ENCODE results near the gene TERT. TPM values are rescaled to one million over a fixed set of nuclear protein-coding genes. Genes with fewer than 3 reads are reported as not detected.

TERT gene
- total and polyA plus RNA-seq, 8 donors = 0.19 to 4.0 (median 0.38) TPM; not detected in 4

- Histone ChIP-seq H3K9me3 (no peaks in the 10 kb centered on the region), H3K27me3 (no peaks in the 10 kb centered on the region), H3K4me3 (no peak overlapping the region), H3K27ac (no peak overlapping the region), H3K36me3 (peaks cover 84 to 100% (median 99%) of the 10 kb centered on the region in 4 donors), H3K4me1 (peaks cover 1 to 17% (median 10%) of the 10 kb centered on the region in 4 donors)
- intact Hi-C loops (cut with DNase I; ENCODE audit: low total_unique reads) = no loop called here
- no peak for TF ChIP-seq POLR2A (IDR thresholded peaks at IDR 0.05)
- no peak for TF ChIP-seq CTCF (IDR thresholded peaks at IDR 0.05)
- no peak for TF ChIP-seq EP300 (IDR thresholded peaks at IDR 0.05)
- TF ChIP-seq POLR2AphosphoS5 (IDR thresholded peaks at IDR 0.05) = no peak
- no peak for DNase-seq
- WGBS, 5 donors = 84 to 93% (median 88%) methylated on average over 12 of the region's 12 CpGs
These were observed 43.3 kb upstream of the TERT start for GRCh38 chr5:1338196-1338490.

GRCh38 chr5:1337489-1338195 is 42.8 kb upstream of the TERT start:
- no peaks in the 10 kb centered on the region for H3K27me3 ChIP-seq
- no peak for DNase-seq
- no peak for TF ChIP-seq POLR2A (IDR thresholded peaks at IDR 0.05)
- TF ChIP-seq CTCF (IDR thresholded peaks at IDR 0.05) = no peak
- TF ChIP-seq EP300 (IDR thresholded peaks at IDR 0.05) = no peak
- WGBS, 5 donors = 88 to 90% (median 89%) methylated on average over 14 to 22 of the region's 22 CpGs
- intact Hi-C loops (cut with DNase I; ENCODE audit: low total_unique reads) = no loop called here
- no peak overlapping the region for H3K27ac ChIP-seq
- H3K4me3 ChIP-seq = no peak overlapping the region
- H3K4me1 ChIP-seq = peaks cover 0 to 14% (median 5%) of the 10 kb centered on the region in 4 donors
- peaks cover 83 to 100% (median 98%) of the 10 kb centered on the region in 4 donors for H3K36me3 ChIP-seq
- H3K9me3 ChIP-seq = no peaks in the 10 kb centered on the region

- TF ChIP-seq EP300 (IDR thresholded peaks at IDR 0.05) (no peak), POLR2AphosphoS5 (IDR thresholded peaks at IDR 0.05) (no peak), CTCF (IDR thresholded peaks at IDR 0.05) (no peak), POLR2A (IDR thresholded peaks at IDR 0.05) (no peak)
- Histone ChIP-seq H3K27ac (no peak overlapping the region), H3K4me1 (peaks cover 0 to 14% (median 8%) of the 10 kb centered on the region in 4 donors), H3K27me3 (no peaks in the 10 kb centered on the region), H3K9me3 (no peaks in the 10 kb centered on the region), H3K36me3 (peaks cover 77 to 100% (median 98%) of the 10 kb centered on the region in 4 donors), H3K4me3 (no peak overlapping the region)
- no peak for DNase-seq
- 80 to 89% (median 86%) methylated on average over 19 to 22 of the region's 22 CpGs for WGBS, 5 donors
- intact Hi-C loops (cut with DNase I; ENCODE audit: low total_unique reads) = no loop called here
These were observed 42.1 kb upstream of the TERT start for GRCh38 chr5:1336749-1337488.

- intact Hi-C loops (cut with DNase I; ENCODE audit: low total_unique reads) = no loop called here
- Histone ChIP-seq H3K36me3 (peaks cover 77 to 100% (median 98%) of the 10 kb centered on the region in 4 donors), H3K27ac (no peak overlapping the region), H3K27me3 (no peaks in the 10 kb centered on the region), H3K9me3 (no peaks in the 10 kb centered on the region), H3K4me3 (no peak overlapping the region), H3K4me1 (peaks cover 7 to 17% (median 16%) of the 10 kb centered on the region in 4 donors)
- TF ChIP-seq POLR2AphosphoS5 (IDR thresholded peaks at IDR 0.05) (no peak), CTCF (IDR thresholded peaks at IDR 0.05) (no peak), EP300 (IDR thresholded peaks at IDR 0.05) (no peak), POLR2A (IDR thresholded peaks at IDR 0.05) (no peak)
- WGBS, 5 donors = 86 to 98% (median 91%) methylated on average over 9 to 14 of the region's 14 CpGs
- DNase-seq = no peak
These were observed 41.3 kb upstream of the TERT start for GRCh38 chr5:1336106-1336561.

Measured in stomach (tissue), 9 donors.